Activated naive CD8-positive, alpha-beta T cell (primary cell): ENCODE results near the gene LMAN2.
"Not testable (repeated sequence)": the region's sequence is repeated elsewhere in the genome, so short reads cannot be mapped to it uniquely, and the experiment has no call there.

ENCODE experiments used
- H3K27ac Mint-ChIP-seq: one replicate; pipeline ENCODE4 v1.8.0; 2021; ENCODE audit warnings: mixed read lengths
- H3K27me3 Mint-ChIP-seq: one replicate; pipeline ENCODE4 v1.8.0; 2021; ENCODE audit warnings: mixed read lengths
- H3K36me3 Mint-ChIP-seq: one replicate; pipeline ENCODE4 v1.8.0; 2021; ENCODE audit warnings: mixed read lengths
- H3K4me1 Mint-ChIP-seq: one replicate; pipeline ENCODE4 v1.8.0; 2021; ENCODE audit warnings: low read depth, mixed read lengths
- H3K4me3 Mint-ChIP-seq: one replicate; pipeline ENCODE4 v1.8.0; 2021; ENCODE audit warnings: mild to moderate bottlenecking, mixed read lengths
- H3K9me3 Mint-ChIP-seq: one replicate; pipeline ENCODE4 v1.8.0; 2021; ENCODE audit warnings: low read depth, mixed read lengths

LMAN2 gene

GRCh38 chr5:177350776-177351391 is 584 bp downstream of the LMAN2 start:
- Mint-ChIP-seq H3K4me3 (peak overlapping the region; percentile 98), H3K4me1 (peaks cover 63% of the 10 kb centered on the region), H3K27me3 (no peaks in the 10 kb centered on the region)

GRCh38 chr5:177349762-177350161 is 1.7 kb downstream of the LMAN2 start:
- H3K4me3 Mint-ChIP-seq: peak overlapping the region; percentile 98
- H3K27ac Mint-ChIP-seq: peak overlapping the region; percentile 54
- no peaks in the 10 kb centered on the region for H3K9me3 Mint-ChIP-seq
- no peaks in the 10 kb centered on the region for H3K36me3 Mint-ChIP-seq
- peaks cover 55% of the 10 kb centered on the region for H3K4me1 Mint-ChIP-seq
- no peaks in the 10 kb centered on the region for H3K27me3 Mint-ChIP-seq

More at GRCh38 chr5:177350776-177351391, 584 bp downstream of the LMAN2 start:
- H3K27ac Mint-ChIP-seq: peak overlapping the region; percentile 100
- H3K9me3 Mint-ChIP-seq: no peaks in the 10 kb centered on the region
- no peaks in the 10 kb centered on the region for H3K36me3 Mint-ChIP-seq

- Mint-ChIP-seq H3K4me1 (peaks cover 50% of the 10 kb centered on the region), H3K36me3 (no peaks in the 10 kb centered on the region), H3K27ac (no peak overlapping the region)
Measured at GRCh38 chr5:177349362-177349647, 2.2 kb downstream of the LMAN2 start.

GRCh38 chr5:177347699-177348098 is 3.8 kb downstream of the LMAN2 start:
- H3K36me3 Mint-ChIP-seq: peaks cover 3% of the 10 kb centered on the region
- peaks cover 51% of the 10 kb centered on the region for H3K4me1 Mint-ChIP-seq

More at GRCh38 chr5:177349362-177349647, 2.2 kb downstream of the LMAN2 start:
- Mint-ChIP-seq H3K27me3 (no peaks in the 10 kb centered on the region), H3K9me3 (no peaks in the 10 kb centered on the region), H3K4me3 (peak overlapping the region; percentile 98)

GRCh38 chr5:177346820-177347219 is 4.6 kb downstream of the LMAN2 start:
- Mint-ChIP-seq H3K27me3 (no peaks in the 10 kb centered on the region), H3K9me3 (no peaks in the 10 kb centered on the region), H3K4me3 (peak overlapping the region; percentile 22), H3K4me1 (peaks cover 48% of the 10 kb centered on the region), H3K27ac (peak overlapping the region; percentile 24), H3K36me3 (peaks cover 3% of the 10 kb centered on the region)

More at GRCh38 chr5:177347699-177348098, 3.8 kb downstream of the LMAN2 start:
- Mint-ChIP-seq H3K9me3 (no peaks in the 10 kb centered on the region), H3K27me3 (no peaks in the 10 kb centered on the region), H3K27ac (no peak overlapping the region), H3K4me3 (peak overlapping the region; percentile 17)

- peaks cover 7% of the 10 kb centered on the region for H3K36me3 Mint-ChIP-seq
- peaks cover 42% of the 10 kb centered on the region for H3K4me1 Mint-ChIP-seq
- H3K27me3 Mint-ChIP-seq: no peaks in the 10 kb centered on the region
- H3K27ac Mint-ChIP-seq: no peak overlapping the region
- H3K9me3 Mint-ChIP-seq: no peaks in the 10 kb centered on the region
- H3K4me3 Mint-ChIP-seq: no peak overlapping the region
Measured at GRCh38 chr5:177344891-177345290, 6.6 kb downstream of the LMAN2 start.

- Mint-ChIP-seq H3K27ac (no peak overlapping the region), H3K9me3 (no peaks in the 10 kb centered on the region), H3K4me3 (no peak overlapping the region), H3K4me1 (peaks cover 35% of the 10 kb centered on the region), H3K27me3 (no peaks in the 10 kb centered on the region), H3K36me3 (peaks cover 10% of the 10 kb centered on the region)
Measured at GRCh38 chr5:177343777-177344176, 7.7 kb downstream of the LMAN2 start.

GRCh38 chr5:177343000-177343399 is 8.5 kb downstream of the LMAN2 start:
- not testable (repeated sequence) for H3K36me3 Mint-ChIP-seq, H3K27me3 Mint-ChIP-seq, H3K4me3 Mint-ChIP-seq, H3K27ac Mint-ChIP-seq, H3K9me3 Mint-ChIP-seq
- H3K4me1 Mint-ChIP-seq: peaks cover 35% of the 10 kb centered on the region

- Mint-ChIP-seq H3K9me3 (no peaks in the 10 kb centered on the region), H3K27ac (no peak overlapping the region), H3K27me3 (no peaks in the 10 kb centered on the region), H3K4me3 (no peak overlapping the region), H3K36me3 (peaks cover 10% of the 10 kb centered on the region), H3K4me1 (peaks cover 15% of the 10 kb centered on the region)
Measured at GRCh38 chr5:177339107-177339638, 12.3 kb downstream of the LMAN2 start.

- Mint-ChIP-seq H3K27ac (no peak overlapping the region), H3K4me1 (peaks cover 12% of the 10 kb centered on the region), H3K9me3 (no peaks in the 10 kb centered on the region), H3K36me3 (peaks cover 8% of the 10 kb centered on the region), H3K27me3 (no peaks in the 10 kb centered on the region), H3K4me3 (no peak overlapping the region)
Measured at GRCh38 chr5:177338251-177339106, 13.0 kb downstream of the LMAN2 start.

- Mint-ChIP-seq H3K4me3 (no peak overlapping the region), H3K27ac (no peak overlapping the region), H3K27me3 (no peaks in the 10 kb centered on the region), H3K9me3 (no peaks in the 10 kb centered on the region), H3K4me1 (peaks cover 10% of the 10 kb centered on the region), H3K36me3 (peaks cover 7% of the 10 kb centered on the region)
Measured at GRCh38 chr5:177336603-177337494, 14.6 kb downstream of the LMAN2 start.

GRCh38 chr5:177336112-177336511 is 15.4 kb downstream of the LMAN2 start:
- Mint-ChIP-seq H3K9me3 (no peaks in the 10 kb centered on the region), H3K27ac (no peak overlapping the region), H3K4me3 (no peak overlapping the region), H3K36me3 (peaks cover 4% of the 10 kb centered on the region), H3K4me1 (peaks cover 7% of the 10 kb centered on the region), H3K27me3 (no peaks in the 10 kb centered on the region)

- Mint-ChIP-seq H3K4me3 (no peak overlapping the region), H3K4me1 (peaks cover 7% of the 10 kb centered on the region), H3K36me3 (peaks cover 4% of the 10 kb centered on the region), H3K27ac (no peak overlapping the region), H3K27me3 (no peaks in the 10 kb centered on the region), H3K9me3 (no peaks in the 10 kb centered on the region)
Measured at GRCh38 chr5:177335701-177336065, 15.8 kb downstream of the LMAN2 start.

GRCh38 chr5:177334781-177335700 is 16.4 kb downstream of the LMAN2 start:
- Mint-ChIP-seq H3K4me3 (no peak overlapping the region), H3K9me3 (no peaks in the 10 kb centered on the region), H3K27ac (no peak overlapping the region), H3K4me1 (peaks cover 7% of the 10 kb centered on the region), H3K27me3 (no peaks in the 10 kb centered on the region), H3K36me3 (peaks cover 4% of the 10 kb centered on the region)
